GM18951 (cell line): Measurements from ENCODE around the gene IKZF3.

ENCODE experiments used
- POLR2A ChIP-seq: IDR thresholded peaks from 4 replicates; pipeline ENCODE4 v1.6.1; 2011; ENCODE audit warnings: mild to moderate bottlenecking; ENCODE audit not compliant: insufficient read length, insufficient read depth; ENCODE audit errors: extremely low read depth
- in situ Hi-C: fragments of 300-500 bp; cut with MboI; formaldehyde crosslinking; loops from one replicate; pipeline ENCODE4 v1.12.0; 2022; ENCODE audit warnings: low sequenced_read_pairs, mixed read lengths, inconsistent platforms; ENCODE audit not compliant: unreplicated experiment

IKZF3 gene

DNA sequence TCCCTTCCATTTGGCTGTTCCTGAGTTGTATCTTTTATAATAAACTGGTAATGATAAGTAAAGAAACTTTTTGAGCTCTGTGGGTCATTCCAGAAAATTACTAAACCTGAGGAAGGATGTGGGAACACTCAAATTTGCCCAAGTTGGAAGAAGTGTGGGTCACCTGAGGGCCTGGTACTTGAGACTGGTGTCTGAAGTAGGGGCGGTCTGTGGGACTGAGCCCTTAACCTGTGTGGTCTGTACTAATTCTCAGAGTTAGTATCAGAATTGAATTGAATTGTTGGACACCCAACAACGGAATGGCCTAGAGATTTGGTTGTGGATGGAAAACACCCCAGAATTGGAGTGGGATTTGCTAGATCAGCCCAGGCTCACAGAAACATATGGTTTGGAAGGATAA lies 43.1 kb downstream of the IKZF3 start:
- in situ Hi-C loops: no loop called here
- no peak for TF ChIP-seq POLR2A

DNA sequence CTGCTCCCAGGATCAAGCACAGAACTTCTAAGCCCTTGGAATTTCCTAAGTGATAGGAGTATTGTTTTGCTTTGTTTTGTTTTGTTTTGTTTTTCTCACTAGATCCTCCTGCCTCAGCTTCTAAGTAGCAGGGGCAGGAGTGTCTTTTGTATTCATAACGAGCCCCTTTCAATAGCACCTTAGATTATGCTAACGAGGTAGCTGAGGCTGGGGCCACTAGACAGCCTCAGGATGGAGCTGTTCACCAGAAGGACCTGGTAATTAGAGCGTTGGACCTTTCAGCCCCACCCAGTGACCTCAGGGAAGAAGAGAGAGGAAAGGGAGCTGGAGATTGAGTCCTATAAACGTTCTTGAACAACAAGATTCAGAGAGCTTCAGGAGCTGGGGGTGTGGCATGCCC lies 43.6 kb downstream of the IKZF3 start:
- in situ Hi-C loops: no loop called here
- TF ChIP-seq POLR2A: no peak

DNA sequence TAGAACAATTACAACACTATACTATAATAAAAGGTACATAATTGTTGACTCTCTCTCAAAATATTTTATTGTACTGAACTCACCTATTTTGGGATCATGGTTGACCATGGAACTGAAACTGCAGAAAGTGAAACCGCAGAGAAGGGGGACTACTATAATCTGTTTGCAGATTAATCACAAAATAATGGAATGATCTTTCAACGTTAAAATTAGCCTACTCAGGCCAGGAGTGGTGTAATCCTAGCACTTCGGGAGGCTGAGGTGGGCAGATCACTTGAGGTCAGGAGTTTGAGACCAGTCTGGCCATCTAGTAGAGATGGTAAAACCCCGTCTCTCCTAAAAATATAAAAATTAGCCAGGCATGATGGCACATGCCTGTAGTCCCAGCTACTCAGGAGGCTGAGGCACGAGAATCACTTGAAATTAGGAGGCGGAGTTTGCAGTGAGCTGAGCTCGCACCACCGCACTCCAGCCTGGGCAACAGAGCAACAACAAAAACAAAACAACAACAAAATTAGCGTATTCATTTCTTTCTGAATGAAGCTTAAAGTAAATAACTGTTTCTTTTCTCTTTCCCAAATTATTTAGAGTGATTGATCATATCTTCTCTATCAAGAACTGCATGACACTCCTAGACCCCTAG lies 45.6 kb downstream of the IKZF3 start:
- TF ChIP-seq POLR2A: no peak
- in situ Hi-C loops: no loop called here

DNA sequence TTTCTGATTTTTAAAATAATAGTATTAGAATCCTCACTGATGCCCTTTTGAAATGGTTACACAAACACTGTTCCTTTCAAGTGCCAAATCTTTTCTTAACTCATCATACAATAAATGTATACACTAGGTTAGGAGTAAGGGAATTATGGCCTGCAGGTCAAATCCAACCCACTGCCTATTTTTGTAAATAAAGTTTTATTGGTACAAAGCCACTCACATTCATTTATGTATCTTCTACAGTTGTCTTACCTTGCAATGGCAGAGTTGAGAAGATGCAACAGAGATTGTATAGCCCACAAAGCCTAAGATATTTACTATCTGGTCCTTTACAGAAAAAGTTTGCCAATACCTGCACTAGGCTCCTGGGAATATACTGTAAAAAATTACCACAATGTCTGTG lies 47.8 kb downstream of the IKZF3 start:
- in situ Hi-C loops: no loop called here
- no peak for TF ChIP-seq POLR2A

DNA sequence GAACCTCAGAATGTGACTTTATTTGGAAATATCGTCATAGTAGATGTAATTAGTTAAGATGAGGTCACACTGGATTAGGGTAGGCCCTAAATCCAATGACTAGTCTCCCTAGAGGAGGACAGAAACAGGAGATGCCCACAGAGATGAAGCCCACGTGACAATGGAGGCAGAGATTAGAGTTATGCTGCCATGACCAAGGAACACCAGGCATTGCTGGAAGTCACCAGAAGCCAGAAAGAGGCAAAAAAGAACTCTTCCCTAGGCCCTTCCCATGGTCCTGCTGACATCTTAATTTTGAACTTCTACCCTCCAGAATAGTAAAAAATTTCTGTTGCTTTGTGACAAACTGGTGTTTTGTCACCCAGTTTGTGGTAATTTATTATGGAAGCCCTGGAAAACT lies 49.6 kb downstream of the IKZF3 start:
- in situ Hi-C loops: no loop called here
- TF ChIP-seq POLR2A: no peak

DNA sequence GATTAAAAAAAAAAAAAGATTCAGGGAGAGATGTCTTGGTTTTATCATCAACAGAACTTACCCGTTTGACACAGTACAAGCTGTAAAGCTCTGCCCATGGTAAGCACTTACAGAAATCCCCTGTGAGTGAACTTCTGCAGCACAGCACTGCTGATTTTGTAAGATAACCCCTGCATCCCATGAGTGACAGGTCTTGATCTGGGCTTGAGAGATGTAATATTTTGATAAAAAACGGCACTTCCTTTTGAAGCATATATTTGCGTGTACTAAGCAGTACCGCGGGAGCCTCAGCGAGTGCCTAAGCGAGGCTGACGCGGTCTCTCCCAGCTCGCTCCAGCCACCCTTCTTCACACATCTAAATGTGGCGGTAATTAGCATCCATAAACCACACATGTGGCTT lies 50.5 kb downstream of the IKZF3 start:
- in situ Hi-C loops: no loop called here
- peak; percentile 28 for TF ChIP-seq POLR2A

DNA sequence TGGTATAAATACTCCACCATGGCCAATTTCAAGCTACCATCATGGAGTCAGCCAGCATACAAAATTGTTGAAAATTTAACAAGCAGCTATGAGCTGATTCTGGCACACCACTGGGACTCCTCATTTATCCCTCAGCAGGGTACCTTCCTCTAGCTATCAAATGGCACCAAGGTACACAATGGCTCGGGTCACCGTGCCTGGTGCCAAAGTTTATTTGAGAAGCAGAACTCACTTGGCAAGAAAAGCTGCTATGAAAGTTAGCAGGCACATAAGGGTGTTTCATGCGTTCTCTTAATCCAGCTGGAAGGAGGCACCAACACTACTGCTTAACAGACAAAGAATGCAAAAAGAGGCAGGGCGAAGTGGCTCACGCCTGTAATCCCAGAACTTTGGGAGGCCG lies 51.6 kb downstream of the IKZF3 start:
- in situ Hi-C loops: no loop called here

DNA sequence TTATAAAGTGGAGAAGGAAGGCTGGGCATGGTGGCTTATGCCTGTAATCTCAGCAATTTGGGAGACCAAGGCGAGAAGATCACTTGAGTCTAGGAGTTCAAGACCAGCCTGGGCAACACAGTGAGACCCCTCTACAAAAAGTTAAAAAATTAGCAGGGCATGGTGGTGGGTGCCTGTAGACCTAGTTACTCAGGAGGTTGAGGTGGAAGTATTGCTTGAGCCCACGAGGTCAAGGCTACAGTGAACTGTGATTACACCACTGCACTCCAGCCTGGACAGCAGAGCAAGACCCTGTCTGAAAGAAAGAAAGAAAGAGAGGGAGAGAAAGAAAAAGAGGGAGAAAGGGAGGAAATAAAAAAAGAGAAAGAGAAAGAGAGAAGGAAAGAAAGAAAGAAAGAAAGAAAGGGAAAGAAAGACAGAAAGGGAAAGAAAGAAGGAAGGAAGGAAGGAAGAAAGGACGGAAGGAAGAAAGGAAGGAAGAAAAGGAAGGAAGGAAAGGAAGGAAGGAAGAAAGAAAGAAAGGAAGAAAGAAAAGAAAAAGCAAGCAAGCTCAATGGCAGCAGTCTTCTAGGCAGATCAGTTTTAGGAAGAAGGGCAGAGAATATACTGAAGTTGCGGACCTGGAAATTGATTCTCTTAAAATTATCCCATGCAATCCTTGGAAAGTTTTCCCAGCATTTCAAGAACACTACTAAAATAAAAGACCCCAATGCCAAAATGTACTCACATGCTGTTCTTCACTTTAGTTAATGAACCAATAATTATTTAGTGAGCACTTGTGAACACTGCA lies 53.0 kb downstream of the IKZF3 start:
- in situ Hi-C loops: no loop called here
- TF ChIP-seq POLR2A: no peak

More for the DNA sequence above, 51.6 kb downstream of the IKZF3 start:
- TF ChIP-seq POLR2A: no peak

DNA sequence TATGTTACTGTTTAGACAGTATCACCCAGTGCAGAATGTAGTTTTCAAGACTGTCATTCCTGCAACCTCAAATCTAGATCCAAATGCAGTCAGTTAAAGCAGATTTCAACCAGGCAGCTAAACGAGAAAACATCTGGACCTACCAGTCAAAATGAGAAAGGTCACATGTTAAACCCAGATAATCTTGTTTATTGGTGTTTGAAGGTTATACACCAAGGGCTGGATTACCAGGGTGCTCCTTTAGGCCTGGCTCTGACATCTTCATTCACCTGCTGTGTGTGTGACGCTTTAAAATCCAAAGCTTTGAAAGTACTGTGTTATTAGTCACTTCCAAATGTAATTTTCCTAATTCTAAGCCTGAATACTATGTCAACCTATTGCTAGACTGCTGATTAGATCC lies 54.9 kb downstream of the IKZF3 start:
- TF ChIP-seq POLR2A: no peak
- in situ Hi-C loops: no loop called here

DNA sequence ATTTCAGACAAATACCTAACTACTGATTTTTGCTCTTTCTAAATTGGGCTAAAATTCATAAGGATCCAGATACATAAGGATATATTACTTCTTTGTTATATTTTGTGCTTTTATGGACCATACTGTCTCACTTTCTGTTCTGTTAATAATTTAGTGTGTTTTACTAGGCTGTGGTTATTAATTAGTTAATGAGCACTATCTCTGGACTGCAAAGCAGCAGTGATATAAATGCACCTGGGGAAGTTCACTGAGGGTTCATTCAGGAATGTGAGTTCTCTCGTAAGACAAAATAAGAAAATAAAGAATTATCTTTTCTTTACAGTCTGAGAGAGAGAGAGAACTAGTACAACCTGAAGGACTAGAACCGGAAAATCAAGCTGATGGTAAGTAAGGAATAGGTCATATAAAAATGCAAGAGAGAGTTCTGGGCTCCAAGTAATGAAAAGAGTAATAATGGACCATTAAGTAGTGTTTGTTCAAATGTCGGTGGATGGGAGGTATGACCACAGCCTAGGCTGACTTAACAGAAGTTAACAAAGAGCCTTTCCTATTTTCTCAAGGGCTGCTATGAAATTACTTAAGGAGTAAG lies 55.6 kb downstream of the IKZF3 start:
- in situ Hi-C loops: no loop called here
- peak; percentile 8 for TF ChIP-seq POLR2A

DNA sequence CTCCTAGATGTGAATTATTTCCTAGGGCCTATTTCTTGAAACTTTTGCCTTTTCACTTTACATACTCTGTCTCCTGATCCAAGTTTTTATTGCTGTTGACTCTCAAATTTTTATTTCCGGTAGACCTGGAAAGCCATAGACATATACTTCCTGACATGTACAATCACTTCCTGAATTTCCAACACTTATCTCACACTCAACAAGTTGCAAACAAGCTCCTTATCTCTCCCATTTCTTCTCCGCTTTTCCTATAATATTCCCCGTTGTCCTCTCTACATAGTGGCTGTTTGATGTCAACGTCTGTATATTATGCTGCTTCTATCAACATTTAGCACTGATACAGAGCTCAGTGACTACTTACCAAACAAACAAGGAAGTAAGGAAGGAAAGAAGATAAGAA lies 59.3 kb downstream of the IKZF3 start:
- in situ Hi-C loops: no loop called here

DNA sequence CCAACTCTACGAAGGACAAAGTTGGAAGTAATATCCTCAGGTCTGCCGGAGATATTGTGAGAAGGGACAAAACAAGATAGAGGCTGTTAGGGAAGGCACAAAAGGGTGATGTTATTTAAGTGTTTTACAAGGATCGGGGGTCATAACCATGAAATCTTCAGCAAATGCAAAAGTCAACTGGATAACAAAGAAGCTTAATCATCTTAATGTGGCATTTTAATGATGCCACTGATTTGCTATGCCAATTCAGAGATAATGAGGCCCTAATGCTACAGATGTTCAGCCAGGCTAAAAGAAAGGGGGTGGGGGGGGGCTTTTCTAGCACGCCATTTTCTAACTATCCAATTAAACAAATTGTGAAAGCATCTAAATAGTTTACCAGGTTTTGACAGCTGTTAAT lies 63.1 kb downstream of the IKZF3 start:
- in situ Hi-C loops: no loop called here
- no peak for TF ChIP-seq POLR2A

More for the DNA sequence above, 59.3 kb downstream of the IKZF3 start:
- no peak for TF ChIP-seq POLR2A

DNA sequence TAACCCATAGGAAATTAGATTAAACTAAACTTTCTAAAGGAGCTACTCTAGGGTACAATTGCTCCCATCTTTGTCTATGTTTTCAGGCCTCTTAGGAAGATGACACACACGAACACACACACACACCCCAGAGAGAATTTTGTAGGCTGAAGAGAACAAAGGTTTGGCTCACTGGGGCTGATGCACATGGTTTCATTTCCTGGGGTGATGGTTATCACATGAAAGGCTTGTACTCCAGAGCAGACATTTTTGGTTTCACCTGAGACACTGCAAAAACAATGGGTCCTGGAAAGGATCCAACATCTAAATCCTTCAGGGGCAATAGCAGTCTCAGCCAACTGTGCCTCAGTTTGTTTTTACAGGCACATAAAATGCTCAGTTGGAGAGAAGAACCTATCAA lies 63.6 kb downstream of the IKZF3 start:
- in situ Hi-C loops: no loop called here
- TF ChIP-seq POLR2A: no peak

DNA sequence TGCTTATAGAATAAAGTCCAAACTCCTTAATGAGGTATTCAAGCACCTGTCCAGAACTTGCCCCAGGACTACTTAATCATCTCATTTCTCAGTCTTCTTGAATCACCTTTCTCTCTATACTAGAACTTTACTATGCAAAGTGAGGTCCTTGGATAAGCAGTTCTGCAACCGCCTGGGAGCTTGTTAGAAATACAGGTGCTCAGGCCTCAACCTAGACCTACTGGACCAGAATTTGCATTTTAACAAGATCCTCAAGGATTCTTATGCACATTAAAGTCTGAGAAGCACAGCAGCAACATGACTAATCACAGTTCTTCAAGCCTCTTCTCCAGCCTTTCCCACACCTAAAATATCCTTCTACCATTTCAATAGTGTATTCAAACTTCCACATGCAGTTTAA lies 64.7 kb downstream of the IKZF3 start:
- TF ChIP-seq POLR2A: no peak
- in situ Hi-C loops: no loop called here
